DOHH2 (cell line): Measurements from ENCODE around the gene VPS8.

Experiments
- H3F3A ChIP-seq: fragments of 200-600 bp; sonication (generic), shearing (Covaris generic); 2 replicates; pipeline ENCODE4 v1.6.0; 2016; ENCODE audit warnings: antibody characterized with exemption, mild to moderate bottlenecking; ENCODE audit not compliant: control insufficient read depth, insufficient read depth
- H3K27ac ChIP-seq: fragments of 200-600 bp; sonication (generic); 2 replicates; pipeline ENCODE4 v1.5.1; 2014; ENCODE audit warnings: low read depth, mild to moderate bottlenecking, low read length, moderate library complexity
- H3K27me3 ChIP-seq: fragments of 200-600 bp; sonication (generic); 2 replicates; pipeline ENCODE4 v1.6.1; 2014; ENCODE audit warnings: mild to moderate bottlenecking, low read length, mixed read lengths; ENCODE audit not compliant: control insufficient read depth
- H3K36me3 ChIP-seq: fragments of 200-600 bp; sonication (generic); 2 replicates; pipeline ENCODE4 v1.6.1; 2014; ENCODE audit warnings: mild to moderate bottlenecking, low read length, moderate library complexity, mixed read lengths; ENCODE audit not compliant: control insufficient read depth
- H3K4me1 ChIP-seq: fragments of 200-600 bp; sonication (generic); 2 replicates; pipeline ENCODE4 v1.6.1; 2014; ENCODE audit warnings: mild to moderate bottlenecking, low read length, mixed read lengths; ENCODE audit not compliant: control insufficient read depth
- H3K4me2 ChIP-seq: fragments of 200-600 bp; sonication (generic); 2 replicates; pipeline ENCODE4 v1.6.0; 2014; ENCODE audit warnings: mild to moderate bottlenecking, low read length, moderate library complexity
- H3K4me3 ChIP-seq: fragments of 200-600 bp; sonication (generic); 2 replicates; pipeline ENCODE4 v1.5.1; 2014; ENCODE audit warnings: mild to moderate bottlenecking, low read length, mixed read lengths
- H3K79me2 ChIP-seq: fragments of 200-600 bp; sonication (generic); 2 replicates; pipeline ENCODE4 v1.6.1; 2014; ENCODE audit warnings: mild to moderate bottlenecking, low read length, mixed read lengths; ENCODE audit not compliant: control insufficient read depth
- H3K9me2 ChIP-seq: fragments of 200-600 bp; sonication (generic); replicated peaks from 2 replicates; pipeline ENCODE4 v1.6.1; 2014; ENCODE audit warnings: mild to moderate bottlenecking, low read length, mixed read lengths; ENCODE audit not compliant: control insufficient read depth
- H3K9me3 ChIP-seq: fragments of 200-600 bp; sonication (generic); 2 replicates; pipeline ENCODE4 v1.6.1; 2014; ENCODE audit warnings: antibody characterized with exemption, low read length, mixed read lengths; ENCODE audit not compliant: control insufficient read depth, insufficient read depth
- H4K20me1 ChIP-seq: fragments of 200-600 bp; sonication (generic); 2 replicates; pipeline ENCODE4 v1.6.0; 2014; ENCODE audit warnings: low read depth, mild to moderate bottlenecking, antibody characterized with exemption, low read length, moderate library complexity; ENCODE audit not compliant: control insufficient read depth, insufficient read depth
- CTCF ChIP-seq: fragments of 200-600 bp; sonication (generic); IDR thresholded peaks from one replicate; pipeline ENCODE4 v1.5.1; 2014; ENCODE audit warnings: antibody characterized with exemption, mild to moderate bottlenecking, low read depth, low read length; ENCODE audit not compliant: poor library complexity, severe bottlenecking
- EZH2phosphoT487 ChIP-seq: fragments of 200-600 bp; sonication (generic); IDR thresholded peaks from 2 replicates; pipeline ENCODE4 v1.6.1; 2017; ENCODE audit warnings: borderline replicate concordance, mild to moderate bottlenecking, antibody characterized with exemption, low read length, moderate library complexity, mixed read lengths

Gene VPS8

GRCh38 chr3:184777566-184778356 is 34.2 kb upstream of the VPS8 start:
- no peaks in the 10 kb centered on the region for H3K79me2 ChIP-seq
- H3K27ac ChIP-seq: no peak overlapping the region
- no peaks in the 10 kb centered on the region for H4K20me1 ChIP-seq
- H3K4me1 ChIP-seq: peaks cover 28% of the 10 kb centered on the region
- no peak for TF ChIP-seq EZH2phosphoT487
- TF ChIP-seq CTCF: peak; percentile 78
- no peaks in the 10 kb centered on the region for H3K36me3 ChIP-seq
- H3K9me2 ChIP-seq: no peaks in the 10 kb centered on the region
- no peaks in the 10 kb centered on the region for H3F3A ChIP-seq
- peaks cover 8% of the 10 kb centered on the region; the same call in 1 of the 2 replicates for H3K27me3 ChIP-seq
- H3K4me2 ChIP-seq: no peak overlapping the region
- no peaks in the 10 kb centered on the region for H3K9me3 ChIP-seq
- no peak overlapping the region for H3K4me3 ChIP-seq

- H3K4me3 ChIP-seq: no peak overlapping the region
- H3K4me1 ChIP-seq: peaks cover 33% of the 10 kb centered on the region
- no peaks in the 10 kb centered on the region for H3K36me3 ChIP-seq
- H3K79me2 ChIP-seq: no peaks in the 10 kb centered on the region
- H3F3A ChIP-seq: no peaks in the 10 kb centered on the region
- no peak overlapping the region for H3K4me2 ChIP-seq
- peaks cover 8% of the 10 kb centered on the region; the same call in 1 of the 2 replicates for H3K27me3 ChIP-seq
- H3K9me2 ChIP-seq: no peaks in the 10 kb centered on the region
- H3K27ac ChIP-seq: no peak overlapping the region
- TF ChIP-seq CTCF (no peak), EZH2phosphoT487 (no peak)
- no peaks in the 10 kb centered on the region for H4K20me1 ChIP-seq
- no peaks in the 10 kb centered on the region for H3K9me3 ChIP-seq
Measured at GRCh38 chr3:184778426-184779332, 33.3 kb upstream of the VPS8 start.

- peaks cover 53% of the 10 kb centered on the region for H3K4me1 ChIP-seq
- H3K27ac ChIP-seq: no peak overlapping the region
- H3K27me3 ChIP-seq: no peaks in the 10 kb centered on the region; the same call in 1 of the 2 replicates
- peaks cover 5% of the 10 kb centered on the region for H3F3A ChIP-seq
- H3K9me2 ChIP-seq: no peaks in the 10 kb centered on the region
- H4K20me1 ChIP-seq: no peaks in the 10 kb centered on the region
- no peaks in the 10 kb centered on the region for H3K36me3 ChIP-seq
- no peaks in the 10 kb centered on the region for H3K9me3 ChIP-seq
- H3K4me3 ChIP-seq: no peak overlapping the region
- TF ChIP-seq EZH2phosphoT487 (no peak), CTCF (no peak)
- no peaks in the 10 kb centered on the region for H3K79me2 ChIP-seq
- H3K4me2 ChIP-seq: no peak overlapping the region
Measured at GRCh38 chr3:184780981-184781515, 30.9 kb upstream of the VPS8 start.
